ENCODE measurements around the gene ZNF263.

Gene ZNF263

DNA sequence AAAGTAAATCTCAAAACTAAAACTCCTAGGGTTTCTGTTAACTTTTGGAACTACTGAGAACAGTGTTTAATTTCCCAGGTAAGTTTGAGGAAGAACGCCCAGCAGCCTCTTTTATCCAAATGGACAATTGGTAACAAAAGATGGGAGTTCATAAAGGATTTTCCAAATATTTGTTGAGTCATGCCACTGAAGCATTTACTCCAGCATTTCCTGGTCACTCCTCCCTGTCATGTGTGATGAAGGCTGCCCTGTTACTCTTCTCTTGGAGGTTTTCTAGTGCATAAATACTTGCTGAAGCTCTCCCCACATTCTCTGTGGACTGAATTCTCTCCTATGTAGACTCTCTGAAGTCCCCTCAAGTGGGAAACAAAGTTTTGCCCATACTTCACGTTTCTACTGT is 38.5 kb downstream of the ZNF263 start:
- no peak overlapping the region for H3K4me3 ChIP-seq (ENCODE audit: low read depth, low read length)
- TF ChIP-seq, protein P1, sequence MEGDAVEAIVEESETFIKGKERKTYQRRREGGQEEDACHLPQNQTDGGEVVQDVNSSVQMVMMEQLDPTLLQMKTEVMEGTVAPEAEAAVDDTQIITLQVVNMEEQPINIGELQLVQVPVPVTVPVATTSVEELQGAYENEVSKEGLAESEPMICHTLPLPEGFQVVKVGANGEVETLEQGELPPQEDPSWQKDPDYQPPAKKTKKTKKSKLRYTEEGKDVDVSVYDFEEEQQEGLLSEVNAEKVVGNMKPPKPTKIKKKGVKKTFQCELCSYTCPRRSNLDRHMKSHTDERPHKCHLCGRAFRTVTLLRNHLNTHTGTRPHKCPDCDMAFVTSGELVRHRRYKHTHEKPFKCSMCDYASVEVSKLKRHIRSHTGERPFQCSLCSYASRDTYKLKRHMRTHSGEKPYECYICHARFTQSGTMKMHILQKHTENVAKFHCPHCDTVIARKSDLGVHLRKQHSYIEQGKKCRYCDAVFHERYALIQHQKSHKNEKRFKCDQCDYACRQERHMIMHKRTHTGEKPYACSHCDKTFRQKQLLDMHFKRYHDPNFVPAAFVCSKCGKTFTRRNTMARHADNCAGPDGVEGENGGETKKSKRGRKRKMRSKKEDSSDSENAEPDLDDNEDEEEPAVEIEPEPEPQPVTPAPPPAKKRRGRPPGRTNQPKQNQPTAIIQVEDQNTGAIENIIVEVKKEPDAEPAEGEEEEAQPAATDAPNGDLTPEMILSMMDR (IDR thresholded peaks at IDR 0.05; ENCODE audit: low read depth, low read length, missing control alignments), result no peak
- no peak for DNase-seq (ENCODE audit: low read depth)

DNA sequence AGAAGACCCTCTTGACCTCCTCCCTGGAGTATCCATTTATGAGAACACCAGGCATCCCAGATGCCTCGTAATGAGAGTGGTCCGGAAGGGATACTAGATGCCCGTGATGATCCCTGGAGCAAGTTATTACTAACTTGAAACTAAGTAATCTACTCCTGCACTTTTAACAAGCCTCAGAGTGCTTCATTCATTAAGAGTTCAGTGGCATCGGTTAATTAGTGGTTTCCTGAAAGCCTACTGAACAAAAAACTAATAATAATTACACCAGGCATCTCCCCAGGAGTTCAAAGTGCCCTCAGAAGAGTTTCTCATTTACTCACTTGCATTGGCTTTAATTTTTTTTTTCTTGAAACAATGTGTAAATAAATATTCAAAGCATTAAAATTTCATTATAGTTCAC is 44.2 kb downstream of the ZNF263 start:
- no peak overlapping the region for H3K4me3 ChIP-seq (ENCODE audit: low read depth, low read length)
- TF ChIP-seq, protein P1 (IDR thresholded peaks at IDR 0.05; ENCODE audit: low read depth, low read length, missing control alignments), result no peak
- no peak for DNase-seq (ENCODE audit: low read depth)

DNA sequence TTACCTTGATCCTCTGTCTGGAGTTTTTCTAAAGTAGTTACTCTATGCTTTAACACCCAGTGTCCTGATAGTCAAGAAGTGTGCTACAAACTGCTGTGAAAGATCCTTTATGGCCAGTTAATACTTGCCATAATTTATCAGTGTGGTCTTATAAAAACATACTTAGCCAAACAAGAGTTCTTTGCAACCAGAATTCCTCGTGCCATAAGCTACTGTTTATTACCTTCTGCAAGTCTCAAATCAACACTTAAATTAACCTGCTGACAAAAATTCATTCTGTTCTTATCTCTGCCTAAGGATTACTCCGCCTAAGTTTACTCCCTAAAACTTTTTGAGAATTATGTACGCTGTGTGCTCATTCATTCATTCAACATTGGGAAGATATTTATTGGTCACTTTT is 44.8 kb downstream of the ZNF263 start:
- no peak for DNase-seq (ENCODE audit: low read depth)
- no peak overlapping the region for H3K4me3 ChIP-seq (ENCODE audit: low read depth, low read length)
- TF ChIP-seq, protein P1 (IDR thresholded peaks at IDR 0.05; ENCODE audit: low read depth, low read length, missing control alignments), result no peak

DNA sequence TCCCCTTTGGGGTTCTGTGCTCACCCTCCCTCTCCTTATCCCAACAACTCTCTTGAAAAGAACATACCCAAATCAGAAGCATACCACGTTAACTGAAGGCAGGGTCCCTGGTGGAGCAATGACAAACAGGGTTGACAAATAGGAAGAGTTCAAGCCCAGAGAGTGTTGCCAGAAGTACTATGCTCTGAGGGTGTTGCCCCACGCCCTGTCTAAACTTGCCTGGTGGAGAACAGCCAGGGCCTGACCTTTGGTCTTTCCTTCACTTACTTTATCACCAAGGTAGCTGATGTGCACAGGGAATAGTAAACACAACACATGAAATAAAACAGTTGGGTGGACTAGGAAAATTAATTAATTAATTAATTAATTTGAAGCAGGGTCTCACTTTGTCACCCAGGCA is 45.4 kb downstream of the ZNF263 start:
- H3K4me3 ChIP-seq (ENCODE audit: low read depth, low read length), result no peak overlapping the region
- TF ChIP-seq, protein P1 (IDR thresholded peaks at IDR 0.05; ENCODE audit: low read depth, low read length, missing control alignments), result no peak
- DNase-seq (ENCODE audit: low read depth), result no peak
